GM18861 (cell line): Measurements from ENCODE around the gene IGF2BP1.

ENCODE experiments used
- ATAC-seq: cut with Tn5 transposase; IDR thresholded peaks from one replicate; pipeline ENCODE4 v1.9.1; 2021; ENCODE audit not compliant: unreplicated experiment

Gene IGF2BP1

DNA sequence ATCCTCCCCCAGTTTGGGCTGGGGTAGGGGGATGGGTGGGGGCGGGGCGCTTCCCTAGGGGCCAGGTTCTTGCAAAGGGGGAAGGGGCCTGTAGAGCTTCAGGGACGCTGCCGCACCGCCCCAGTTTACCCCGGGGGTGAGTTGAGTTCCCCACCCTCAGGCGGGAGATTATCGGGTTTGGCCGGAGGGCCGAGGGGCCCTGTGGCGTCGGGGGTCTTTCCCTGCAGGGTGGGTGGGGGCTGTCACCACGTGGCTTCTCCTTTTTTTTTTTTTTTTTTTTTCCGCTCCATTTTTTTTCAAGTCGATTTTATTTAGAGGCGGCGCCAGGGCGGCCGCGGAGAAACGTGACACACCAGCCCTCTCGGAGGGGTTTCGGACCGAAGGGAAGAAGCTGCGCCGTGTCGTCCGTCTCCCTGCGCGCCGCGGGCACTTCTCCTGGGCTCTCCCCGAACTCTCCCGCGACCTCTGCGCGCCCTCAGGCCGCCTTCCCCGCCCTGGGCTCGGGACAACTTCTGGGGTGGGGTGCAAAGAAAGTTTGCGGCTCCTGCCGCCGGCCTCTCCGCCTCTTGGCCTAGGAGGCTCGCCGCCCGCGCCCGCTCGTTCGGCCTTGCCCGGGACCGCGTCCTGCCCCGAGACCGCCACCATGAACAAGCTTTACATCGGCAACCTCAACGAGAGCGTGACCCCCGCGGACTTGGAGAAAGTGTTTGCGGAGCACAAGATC is at the start of gene IGF2BP1:
IGF2BP1 (plus strand) TSS at position 283 of the 724 bp plus-strand sequence; CDS start at position 644, 361 bp downstream.
- no peak for ATAC-seq

DNA sequence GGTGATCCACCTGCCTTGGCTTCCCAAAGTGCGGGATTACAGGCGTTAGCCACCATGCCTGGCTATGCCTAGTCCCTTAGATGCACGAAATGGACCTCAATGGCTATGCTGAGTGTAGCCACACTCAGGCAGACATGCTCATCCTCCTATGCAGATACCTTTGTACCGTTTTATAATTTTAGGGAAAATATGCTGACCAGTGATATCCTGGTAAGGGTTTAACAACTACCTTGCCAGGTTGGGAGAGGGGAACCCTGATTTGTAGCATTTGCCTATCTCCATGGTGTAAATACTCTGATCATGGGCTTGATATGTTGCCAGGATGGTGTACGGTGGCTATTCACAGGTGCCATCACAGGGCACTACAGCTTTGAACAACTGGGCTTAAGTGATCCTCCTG is 45.6 kb upstream of the IGF2BP1 start:
- ATAC-seq: no peak

GRCh38 chr17:48952904-48953303 is 44.3 kb upstream of the IGF2BP1 start:
- no peak for ATAC-seq

GRCh38 chr17:48954300-48954755 is 42.9 kb upstream of the IGF2BP1 start:
- ATAC-seq: no peak

DNA sequence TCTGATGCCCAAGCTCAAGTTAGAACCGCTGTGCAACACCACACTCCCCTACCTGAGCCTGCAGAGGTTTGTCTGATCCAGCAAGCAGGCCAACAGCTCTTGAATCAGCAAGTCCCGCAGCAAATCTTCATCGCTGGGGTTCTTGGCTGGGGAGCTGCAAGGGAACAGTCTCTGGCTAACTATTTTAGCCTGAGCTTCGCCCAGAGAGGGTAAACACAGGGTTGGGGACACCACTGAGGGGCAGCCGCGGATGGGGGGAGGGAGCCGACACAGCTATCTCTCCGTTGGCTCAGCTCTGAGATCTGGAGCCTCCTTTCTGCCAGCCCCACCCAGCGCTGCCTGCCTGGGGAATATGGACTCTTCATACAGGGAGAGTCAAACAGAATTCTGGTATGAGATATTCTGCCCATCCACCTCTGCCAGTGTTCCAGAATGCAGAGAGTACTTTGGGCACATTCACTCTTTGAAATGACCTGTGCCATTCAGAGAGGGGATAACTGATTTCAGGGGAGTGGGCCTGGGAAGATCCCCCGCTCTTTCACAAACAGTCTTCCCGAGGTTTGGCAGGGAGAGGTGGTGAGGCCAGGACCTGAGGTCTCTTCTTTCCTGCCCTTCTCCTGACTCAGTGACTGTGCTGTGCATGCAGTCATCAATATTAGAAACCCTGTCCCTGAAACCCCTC is 36.2 kb upstream of the IGF2BP1 start:
- ATAC-seq: no peak

DNA sequence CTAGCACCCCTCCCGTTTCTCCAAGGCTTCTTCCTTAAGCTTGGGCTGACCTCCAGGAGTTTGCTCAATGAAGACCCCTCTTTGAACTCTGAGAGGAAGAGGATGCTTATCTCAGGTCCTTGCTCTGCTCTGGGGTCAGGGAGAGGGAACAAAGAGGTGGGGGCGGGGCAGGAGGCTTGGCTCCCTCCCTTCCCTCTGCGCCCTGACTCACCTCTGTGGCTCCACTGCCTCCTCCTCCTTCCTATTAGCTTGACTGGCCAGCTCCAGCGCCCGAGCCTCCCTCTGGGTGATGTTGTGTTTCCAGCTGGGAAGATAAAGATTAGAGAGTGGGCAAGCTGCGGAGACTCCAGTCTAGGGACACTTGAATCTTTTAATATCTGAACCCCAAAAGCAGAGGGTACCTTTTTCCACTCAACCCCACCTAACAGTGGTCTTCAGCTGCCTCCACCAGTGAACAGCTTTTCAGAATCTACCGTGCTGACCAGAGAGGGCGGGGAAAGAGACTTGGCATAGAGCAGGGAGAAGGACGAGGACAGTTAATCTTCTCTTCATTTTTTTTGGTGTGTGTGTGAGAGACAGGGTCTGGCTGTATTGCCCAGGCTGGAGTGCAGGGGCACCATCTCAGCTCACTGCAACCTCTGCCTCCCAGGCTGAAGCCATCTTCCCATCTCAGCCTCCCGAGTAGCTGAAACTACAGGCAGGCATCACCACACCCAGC is 35.5 kb upstream of the IGF2BP1 start:
- ATAC-seq: no peak

GRCh38 chr17:48970224-48970623 is 27.0 kb upstream of the IGF2BP1 start:
- ATAC-seq: no peak

DNA sequence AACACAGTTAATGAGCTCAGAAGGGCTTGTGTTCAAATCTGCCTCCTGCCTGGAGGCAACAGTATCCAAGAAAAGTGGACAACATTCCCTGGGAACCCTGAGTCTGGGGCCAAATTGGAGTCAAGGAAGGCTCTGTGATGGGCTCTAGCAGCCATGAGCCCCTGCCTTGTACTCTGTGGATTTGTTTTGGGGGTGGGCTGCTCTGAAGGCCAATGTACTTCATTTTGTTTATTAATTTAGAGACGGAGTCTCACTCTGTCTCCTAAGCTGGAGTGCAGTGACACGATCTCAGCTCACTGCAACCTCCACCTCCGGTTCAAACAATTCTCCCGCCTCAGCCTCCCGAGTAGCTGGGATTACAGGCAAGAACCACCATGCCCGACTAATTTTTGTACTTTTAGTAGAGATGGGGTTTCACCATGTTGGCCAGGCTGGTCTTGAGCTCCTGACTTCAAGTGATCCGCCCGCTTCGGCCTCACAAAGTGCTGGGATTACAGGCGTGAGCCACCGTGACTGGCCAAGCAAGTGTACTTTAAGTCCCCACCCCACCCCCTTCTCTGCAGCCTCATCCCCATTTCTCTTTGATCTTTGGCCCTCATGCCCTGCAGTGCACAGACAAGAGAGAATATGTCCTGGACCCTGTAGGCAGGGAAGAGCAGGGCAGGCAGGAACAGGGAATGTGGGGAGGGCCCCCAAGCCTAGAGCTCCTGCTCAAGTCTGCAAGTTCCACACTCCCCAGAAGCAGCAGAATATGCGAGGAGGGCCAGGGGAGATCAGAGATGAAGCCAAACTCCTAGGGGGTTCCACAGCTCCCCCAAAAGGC is 26.1 kb upstream of the IGF2BP1 start:
- ATAC-seq: no peak

DNA sequence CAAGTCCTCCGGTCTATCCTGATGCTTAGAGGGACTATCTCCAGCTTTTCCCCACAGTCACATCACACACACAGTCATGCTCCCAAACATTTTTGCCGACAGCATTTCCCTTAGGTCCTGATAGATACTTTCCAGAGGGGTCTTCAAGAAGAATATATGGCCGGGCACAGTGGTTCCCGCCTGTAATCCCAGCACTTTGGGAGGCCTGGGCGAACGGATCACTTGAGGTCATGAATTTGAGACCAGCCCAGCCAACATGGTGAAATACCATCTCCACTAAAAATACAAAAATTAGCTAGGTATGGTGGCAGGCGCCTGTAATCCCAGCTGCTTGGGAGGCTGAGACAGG is 24.5 kb upstream of the IGF2BP1 start:
- ATAC-seq: no peak

GRCh38 chr17:48973806-48974205 is 23.4 kb upstream of the IGF2BP1 start:
- no peak for ATAC-seq

- ATAC-seq: no peak
These were observed 15.2 kb upstream of the IGF2BP1 start for GRCh38 chr17:48981927-48982539.

DNA sequence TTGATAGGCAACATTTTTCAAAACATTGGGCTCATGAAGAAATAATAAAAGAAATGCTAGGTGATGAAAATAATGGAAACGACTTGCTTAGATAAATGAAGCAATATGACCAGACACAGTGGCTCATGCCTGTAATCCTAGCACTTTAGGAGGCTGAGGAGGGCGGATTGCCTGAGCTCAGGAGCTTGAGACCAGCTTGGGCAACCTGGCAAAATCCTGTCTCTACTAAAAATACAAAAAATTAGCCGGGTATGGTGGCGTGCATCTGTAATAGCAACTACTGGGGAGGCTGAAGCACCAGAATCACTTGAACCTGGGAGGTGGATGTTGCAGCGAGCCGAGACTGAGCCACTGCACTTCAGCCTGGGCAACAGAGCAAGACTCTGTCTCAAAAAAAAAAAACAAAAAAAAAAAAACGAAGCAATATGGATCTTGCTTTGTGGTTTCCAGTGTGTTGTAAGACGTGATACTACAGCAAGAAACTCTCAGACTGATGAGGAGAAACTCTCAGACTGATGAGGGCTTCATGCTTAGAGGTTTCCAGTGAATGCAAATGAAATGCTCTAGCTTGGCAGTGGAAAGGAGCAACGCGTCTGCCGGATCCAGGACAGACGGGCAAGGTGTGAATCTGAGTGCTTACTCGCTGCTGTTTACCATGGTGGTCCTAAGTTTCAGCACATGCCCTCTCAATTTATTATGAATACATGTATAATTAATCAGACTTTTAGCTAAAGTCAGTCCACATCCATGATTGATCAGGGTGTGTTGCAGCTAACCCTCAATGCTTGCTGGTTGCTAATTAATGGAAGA is 11.5 kb upstream of the IGF2BP1 start:
- ATAC-seq: no peak

GRCh38 chr17:48989100-48989499 is 8.1 kb upstream of the IGF2BP1 start:
- no peak for ATAC-seq

GRCh38 chr17:48990882-48991357 is 6.3 kb upstream of the IGF2BP1 start:
- no peak for ATAC-seq

GRCh38 chr17:48992444-48992843 is 4.7 kb upstream of the IGF2BP1 start:
- ATAC-seq: no peak

GRCh38 chr17:48993305-48993704 is 3.9 kb upstream of the IGF2BP1 start:
- ATAC-seq: no peak

GRCh38 chr17:48993951-48994350 is 3.2 kb upstream of the IGF2BP1 start:
- ATAC-seq: no peak

DNA sequence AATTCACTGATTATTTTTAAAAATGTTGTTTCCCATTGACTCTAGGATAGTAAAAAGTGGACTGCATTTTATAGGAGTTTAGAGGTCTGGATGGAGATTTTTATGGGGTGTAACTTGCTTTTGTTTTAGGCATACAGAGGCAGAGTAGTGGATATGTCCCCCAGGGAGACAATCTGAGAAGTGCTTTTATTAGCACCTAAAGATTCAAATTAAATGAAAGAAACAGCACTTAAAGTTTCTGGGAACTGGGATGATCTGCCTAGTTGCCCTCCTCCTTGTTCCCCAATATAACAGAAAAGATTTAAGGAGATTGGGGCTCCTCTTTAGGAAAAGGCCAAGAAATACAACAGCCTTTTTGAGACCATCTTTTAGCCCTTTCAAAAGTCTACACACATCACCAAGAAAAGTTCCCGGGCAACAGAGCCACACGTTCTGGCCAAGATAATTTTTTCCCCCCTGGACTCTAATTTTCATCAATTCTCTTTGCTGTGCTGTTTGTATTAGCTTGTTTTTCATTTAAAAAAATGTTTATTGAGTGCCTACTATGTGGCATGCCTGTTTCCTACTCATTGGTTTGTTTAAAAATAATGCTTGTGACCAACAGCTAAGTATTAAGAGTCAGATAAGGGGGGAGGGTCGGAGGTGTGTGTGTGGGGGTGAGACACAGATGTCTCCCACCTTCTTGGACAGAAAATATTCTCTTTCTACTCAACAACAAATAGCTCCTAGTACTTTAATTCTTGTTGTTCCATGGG is 2.5 kb upstream of the IGF2BP1 start:
- no peak for ATAC-seq
